ENCODE data around the gene ZNF30.

- TF ChIP-seq POLR2A (IDR thresholded peaks at IDR 0.05; ENCODE audit: low read length) (no peak), GATA1 (IDR thresholded peaks at IDR 0.05; ENCODE audit: low read depth, low read length) (no peak)
These were observed 12.2 kb downstream of the ZNF30 start for GRCh38 chr19:34938886-34939285.
